ENCODE measurements around the gene AP2A2.
"Not testable (repeated sequence)": the region's sequence is repeated elsewhere in the genome, so short reads cannot be mapped to it uniquely, and the experiment has no call there.

DNA sequence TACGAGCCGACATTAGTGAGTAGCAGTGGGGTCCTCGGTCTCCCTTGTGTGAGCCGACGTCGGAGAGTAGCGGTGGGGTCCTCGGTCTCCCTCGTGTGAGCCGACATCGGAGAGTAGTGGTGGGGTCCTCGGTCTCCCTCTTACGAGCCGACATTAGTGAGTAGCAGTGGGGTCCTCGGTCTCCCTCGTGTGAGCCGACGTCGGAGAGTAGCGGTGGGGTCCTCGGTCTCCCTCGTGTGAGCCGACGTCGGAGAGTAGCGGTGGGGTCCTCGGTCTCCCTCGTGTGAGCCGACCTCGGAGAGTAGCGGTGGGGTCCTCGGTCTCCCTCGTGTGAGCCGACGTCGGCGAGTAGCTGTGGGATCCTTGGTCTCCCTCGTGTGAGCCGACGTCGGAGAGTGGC is 49.7 kb downstream of the AP2A2 start:
- TF ChIP-seq CTCF (IDR thresholded peaks at IDR 0.05); POLR2AphosphoS5 (IDR thresholded peaks at IDR 0.05; ENCODE audit: low read depth, low read length); SIN3A (IDR thresholded peaks at IDR 0.05; ENCODE audit: borderline replicate concordance, insufficient read depth, low read depth, low read length): not testable (repeated sequence)
